BE2C (cell line): ENCODE data around the gene SP6.

ENCODE experiments used
- DNase-seq: peaks from one replicate; pipeline ENCODE4 v3.0.0-alpha.2; 2020
- H3K27me3 ChIP-seq: fragments of 250-450 bp; sonication (Bioruptor Pico); 2 replicates; pipeline ENCODE4 v1.5.1; 2020; ENCODE audit warnings: mild to moderate bottlenecking
- H3K36me3 ChIP-seq: fragments of 250-450 bp; sonication (Bioruptor Pico); 2 replicates; pipeline ENCODE4 v1.5.1; 2020; ENCODE audit warnings: mild to moderate bottlenecking
- H3K4me1 ChIP-seq: fragments of 250-450 bp; sonication (Bioruptor Pico); 2 replicates; pipeline ENCODE4 v1.5.1; 2020
- H3K4me3 ChIP-seq: 2 replicates; pipeline ENCODE4 v1.5.1; 2011; ENCODE audit warnings: low read depth, low read length
- H3K9me3 ChIP-seq: fragments of 250-450 bp; sonication (Bioruptor Pico); 2 replicates; pipeline ENCODE4 v1.5.1; 2020
- TF ChIP-seq, protein P1 (sequence below): IDR thresholded peaks from 2 replicates; pipeline ENCODE4 v1.5.1; 2012; ENCODE audit warnings: mild to moderate bottlenecking, low read depth, low read length

Gene SP6

GRCh38 chr17:47870056-47870455 lies 19.1 kb upstream of the SP6 start:
- no peak overlapping the region for H3K4me3 ChIP-seq
- TF ChIP-seq, protein P1, sequence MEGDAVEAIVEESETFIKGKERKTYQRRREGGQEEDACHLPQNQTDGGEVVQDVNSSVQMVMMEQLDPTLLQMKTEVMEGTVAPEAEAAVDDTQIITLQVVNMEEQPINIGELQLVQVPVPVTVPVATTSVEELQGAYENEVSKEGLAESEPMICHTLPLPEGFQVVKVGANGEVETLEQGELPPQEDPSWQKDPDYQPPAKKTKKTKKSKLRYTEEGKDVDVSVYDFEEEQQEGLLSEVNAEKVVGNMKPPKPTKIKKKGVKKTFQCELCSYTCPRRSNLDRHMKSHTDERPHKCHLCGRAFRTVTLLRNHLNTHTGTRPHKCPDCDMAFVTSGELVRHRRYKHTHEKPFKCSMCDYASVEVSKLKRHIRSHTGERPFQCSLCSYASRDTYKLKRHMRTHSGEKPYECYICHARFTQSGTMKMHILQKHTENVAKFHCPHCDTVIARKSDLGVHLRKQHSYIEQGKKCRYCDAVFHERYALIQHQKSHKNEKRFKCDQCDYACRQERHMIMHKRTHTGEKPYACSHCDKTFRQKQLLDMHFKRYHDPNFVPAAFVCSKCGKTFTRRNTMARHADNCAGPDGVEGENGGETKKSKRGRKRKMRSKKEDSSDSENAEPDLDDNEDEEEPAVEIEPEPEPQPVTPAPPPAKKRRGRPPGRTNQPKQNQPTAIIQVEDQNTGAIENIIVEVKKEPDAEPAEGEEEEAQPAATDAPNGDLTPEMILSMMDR = no peak
- peaks cover 100% of the 10 kb centered on the region for H3K27me3 ChIP-seq
- no peaks in the 10 kb centered on the region for H3K36me3 ChIP-seq
- no peaks in the 10 kb centered on the region for H3K9me3 ChIP-seq
- DNase-seq = no peak
- no peaks in the 10 kb centered on the region; the same call in none of the 2 replicates for H3K4me1 ChIP-seq

DNA sequence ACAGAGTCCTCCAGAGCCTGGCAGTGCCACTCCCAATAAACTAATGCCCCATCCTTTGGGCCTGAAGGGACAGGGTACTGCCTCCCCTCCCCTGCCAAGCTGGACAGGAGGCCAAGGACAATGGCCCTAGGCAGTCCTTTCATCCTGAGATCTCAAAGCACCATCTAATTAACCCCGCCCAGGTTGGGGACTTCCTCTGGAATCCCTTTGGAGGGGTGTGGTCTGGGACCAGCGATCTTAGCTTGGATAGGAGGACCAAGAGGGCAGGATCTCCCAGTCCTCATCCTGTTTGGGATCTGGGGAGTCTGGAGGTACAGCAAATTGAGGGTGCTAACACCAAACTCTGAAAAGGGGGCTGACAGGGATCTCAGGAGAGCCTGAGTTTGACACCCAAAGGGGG lies 18.2 kb upstream of the SP6 start:
- Histone ChIP-seq H3K36me3 (no peaks in the 10 kb centered on the region), H3K4me1 (no peaks in the 10 kb centered on the region; the same call in none of the 2 replicates), H3K9me3 (no peaks in the 10 kb centered on the region), H3K4me3 (no peak overlapping the region), H3K27me3 (peaks cover 94% of the 10 kb centered on the region)
- TF ChIP-seq, protein P1 = no peak
- no peak for DNase-seq

- Histone ChIP-seq H3K27me3 (peaks cover 83% of the 10 kb centered on the region), H3K9me3 (no peaks in the 10 kb centered on the region), H3K36me3 (no peaks in the 10 kb centered on the region), H3K4me1 (no peaks in the 10 kb centered on the region; the same call in none of the 2 replicates), H3K4me3 (no peak overlapping the region)
- no peak for DNase-seq
- TF ChIP-seq, protein P1 = no peak
Measured at GRCh38 chr17:47867813-47868533, 17.0 kb upstream of the SP6 start.

- no peak for DNase-seq
- peak overlapping the region; percentile 2; the same call in 1 of the 2 replicates for H3K4me3 ChIP-seq
- H3K27me3 ChIP-seq = peaks cover 76% of the 10 kb centered on the region
- H3K4me1 ChIP-seq = no peaks in the 10 kb centered on the region; the same call in none of the 2 replicates
- H3K9me3 ChIP-seq = no peaks in the 10 kb centered on the region
- H3K36me3 ChIP-seq = no peaks in the 10 kb centered on the region
- TF ChIP-seq, protein P1 = no peak
Measured at GRCh38 chr17:47866941-47867340, 16.0 kb upstream of the SP6 start.

DNA sequence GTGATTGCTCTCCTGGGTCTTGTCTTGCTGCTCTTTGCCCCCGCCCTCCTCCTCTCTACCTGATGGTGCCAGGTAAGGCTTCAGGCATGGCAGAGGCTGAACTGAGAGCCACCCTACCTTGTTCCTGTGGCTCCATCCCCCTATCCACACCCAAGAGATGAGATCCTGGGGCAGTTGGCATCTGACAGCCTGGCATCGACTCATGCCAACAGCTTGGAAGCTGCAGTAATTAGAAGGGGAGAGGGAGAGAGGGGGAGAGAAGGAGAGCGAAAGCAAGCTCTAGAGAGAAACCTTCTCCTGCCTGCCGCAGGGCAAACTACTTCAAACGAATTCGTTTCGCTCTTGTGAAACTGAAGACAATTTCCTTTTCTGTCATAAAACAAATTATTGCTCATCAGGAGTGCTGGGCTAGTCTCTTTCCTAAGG lies 13.8 kb upstream of the SP6 start:
- H3K4me1 ChIP-seq = no peaks in the 10 kb centered on the region; the same call in none of the 2 replicates
- no peaks in the 10 kb centered on the region for H3K36me3 ChIP-seq
- no peak overlapping the region for H3K4me3 ChIP-seq
- no peak for DNase-seq
- TF ChIP-seq, protein P1 = no peak
- H3K27me3 ChIP-seq = peaks cover 71% of the 10 kb centered on the region
- no peaks in the 10 kb centered on the region for H3K9me3 ChIP-seq
